Body of pancreas (tissue), 4 donors: ENCODE results near the gene FGF9. TPM values are rescaled to one million over a fixed set of nuclear protein-coding genes. Genes with fewer than 3 reads are reported as not detected.

Experiments
- ATAC-seq: fragments of 150-250 bp; one replicate; pipeline ENCODE4 v1.9.1; 2016
- DNase-seq, 4 donors: peaks; one replicate each; pipeline ENCODE4 v3.0.0-alpha.2; 2019
- H3K27ac ChIP-seq, 4 donors: fragments of 200-600 bp; sonication (generic); 1 replicate in 3 of 4; 2 replicates in 1 of 4; pipeline versions ENCODE4 v1.5.1 to v1.6.1; 2016 to 2019; ENCODE audit warnings: mild to moderate bottlenecking in 1 of 4, mixed read lengths in 1 of 4, moderate library complexity in 1 of 4
- H3K27me3 ChIP-seq, 2 donors: fragments of 200-600 bp; sonication (generic); one replicate each; pipeline ENCODE4 v1.6.0; 2016; ENCODE audit warnings: mild to moderate bottlenecking in 1 of 2
- H3K36me3 ChIP-seq, 2 donors: fragments of 200-600 bp; sonication (generic); replicated peaks in 1 of 2; 2 replicates each; pipeline ENCODE4 v1.5.1; 2016; ENCODE audit warnings: low read depth in 2 of 2; ENCODE audit not compliant: insufficient read depth in 1 of 2
- H3K4me1 ChIP-seq: fragments of 200-600 bp; sonication (generic); one replicate; pipeline ENCODE4 v1.6.0; 2016
- H3K4me3 ChIP-seq, 2 donors: fragments of 200-600 bp; sonication (generic); 1 replicate in 1 of 2; 2 replicates in 1 of 2; pipeline ENCODE4 v1.5.1; 2016 to 2019
- H3K9me3 ChIP-seq, 3 donors: fragments of 200-600 bp; sonication (generic); 1 replicate in 2 of 3; 2 replicates in 1 of 3; pipeline ENCODE4 v1.5.1; 2016
- CTCF ChIP-seq, 7 experiments: fragments of 450-650 bp in 4 of 7; fragments of 200-600 bp in 3 of 7; sonication (generic) in 3 of 7; IDR thresholded peaks; one replicate each; pipeline ENCODE4 v1.5.1; 2016 to 2019; ENCODE audit warnings: antibody characterized with exemption in 7 of 7
- POLR2A ChIP-seq, 3 donors: fragments of 450-650 bp; IDR thresholded peaks; one replicate each; pipeline ENCODE4 v1.6.1; 2016; ENCODE audit warnings: antibody characterized with exemption in 3 of 3, mild to moderate bottlenecking in 2 of 3
- WGBS, 2 donors: methylation state at CpG; one replicate each; pipeline ENCODE4 v1.1.5; 2017; 5-methylcytosine and 5-hydroxymethylcytosine counted together
- intact Hi-C: fragments of 100-400 bp; cut with DNase I; formaldehyde crosslinking; loops from one replicate; pipeline ENCODE4 v1.15.1; 2023
- total RNA-seq, 2 donors: library from RNA; depleted of rRNA; stranded (reverse); fragments of >200 nt; gene quantifications; one replicate each; pipeline ENCODE4 v1.1.0, GENCODE V29; 2016

Gene FGF9
- total RNA-seq, 2 donors from 2014 or later, result 0.26 to 1.3 TPM

DNA sequence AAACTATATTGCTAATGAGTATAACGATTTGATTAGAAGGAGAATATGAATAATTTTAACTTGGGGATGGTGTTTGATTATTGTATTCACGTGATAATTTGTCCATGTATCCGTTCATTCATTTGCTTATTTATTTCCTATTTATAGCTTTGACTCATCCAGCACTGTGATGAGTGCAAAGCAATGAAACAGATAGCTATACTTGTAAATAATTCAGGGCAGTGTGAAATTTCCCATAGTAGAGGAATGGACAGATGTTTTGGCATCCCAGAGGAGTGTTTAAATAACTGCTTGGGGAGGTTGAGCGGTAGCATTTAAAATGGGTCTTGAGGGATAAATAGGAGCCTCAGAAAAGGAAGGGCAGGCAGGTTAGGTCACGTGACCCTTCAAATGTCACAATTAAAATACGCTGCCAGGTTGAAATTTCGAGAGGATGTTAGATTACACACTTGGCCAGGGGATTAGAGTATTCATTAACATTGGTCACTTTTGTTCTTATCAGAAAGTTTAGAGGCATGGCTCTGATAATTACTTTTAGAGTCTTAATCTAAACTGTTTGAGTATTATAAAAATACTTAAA is 14.7 kb downstream of the FGF9 start:
- no peaks in the 10 kb centered on the region for H3K27me3 ChIP-seq
- H3K4me1 ChIP-seq, result no peaks in the 10 kb centered on the region
- H3K36me3 ChIP-seq, result no peaks in the 10 kb centered on the region
- intact Hi-C loops, result no loop called here
- no peak for DNase-seq
- ATAC-seq, result no peak
- no peak overlapping the region for H3K4me3 ChIP-seq
- no peak overlapping the region for H3K27ac ChIP-seq
- 81 to 82% methylated on average over 7 of the region's 7 CpGs for WGBS, 2 donors
- no peak for TF ChIP-seq POLR2A (IDR thresholded peaks at IDR 0.05)
- no peak for TF ChIP-seq CTCF (IDR thresholded peaks at IDR 0.05)
- no peaks in the 10 kb centered on the region for H3K9me3 ChIP-seq

DNA sequence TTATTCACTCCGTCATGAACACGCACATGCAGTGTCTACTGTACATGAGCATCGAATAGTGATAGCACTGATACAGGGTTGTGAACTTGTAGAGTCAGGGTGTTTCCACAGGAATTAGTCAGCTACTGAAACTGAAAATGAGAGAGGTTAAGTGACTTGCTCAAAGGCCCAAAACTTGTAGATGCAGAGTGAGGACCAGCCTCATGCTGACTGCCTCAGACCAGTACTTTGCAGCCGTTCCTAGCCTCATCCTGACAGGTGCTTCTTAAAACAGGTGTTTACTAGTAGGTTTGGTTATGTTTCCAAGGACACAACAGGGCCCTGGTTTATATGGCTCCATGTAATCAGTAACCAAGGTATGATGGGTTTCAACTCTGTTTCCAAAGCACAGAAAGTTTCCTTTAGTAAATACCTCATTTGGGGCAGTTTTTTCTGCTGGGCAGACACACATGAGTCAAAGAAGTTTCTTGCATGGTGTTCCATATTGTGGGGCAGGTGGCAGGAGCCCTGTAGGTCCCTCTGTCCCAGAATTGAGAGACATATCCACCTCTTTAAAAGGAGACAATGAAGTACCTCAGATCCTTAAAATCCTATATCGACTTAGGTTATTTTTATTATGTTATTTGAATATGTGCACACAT is 16.0 kb downstream of the FGF9 start:
- H3K4me3 ChIP-seq, result no peak overlapping the region
- 77 to 85% methylated on average over 5 of the region's 5 CpGs for WGBS, 2 donors
- no peaks in the 10 kb centered on the region for H3K36me3 ChIP-seq
- intact Hi-C loops, result no loop called here
- H3K27ac ChIP-seq, result no peak overlapping the region
- DNase-seq (no peak), ATAC-seq (no peak)
- no peaks in the 10 kb centered on the region for H3K9me3 ChIP-seq
- H3K4me1 ChIP-seq, result no peaks in the 10 kb centered on the region
- TF ChIP-seq POLR2A (IDR thresholded peaks at IDR 0.05) (no peak), CTCF (IDR thresholded peaks at IDR 0.05) (no peak)
- no peaks in the 10 kb centered on the region for H3K27me3 ChIP-seq

- TF ChIP-seq CTCF (IDR thresholded peaks at IDR 0.05) (no peak), POLR2A (IDR thresholded peaks at IDR 0.05) (no peak)
- no peak overlapping the region for H3K27ac ChIP-seq
- 74 to 81% methylated on average over 8 of the region's 8 CpGs for WGBS, 2 donors
- H3K9me3 ChIP-seq, result no peaks in the 10 kb centered on the region
- H3K27me3 ChIP-seq, result no peaks in the 10 kb centered on the region
- H3K36me3 ChIP-seq, result no peaks in the 10 kb centered on the region
- no peaks in the 10 kb centered on the region for H3K4me1 ChIP-seq
- H3K4me3 ChIP-seq, result no peak overlapping the region
- intact Hi-C loops, result no loop called here
- no peak for DNase-seq
- ATAC-seq, result no peak
Observed at GRCh38 chr13:21688056-21688455, 17.2 kb downstream of the FGF9 start.

DNA sequence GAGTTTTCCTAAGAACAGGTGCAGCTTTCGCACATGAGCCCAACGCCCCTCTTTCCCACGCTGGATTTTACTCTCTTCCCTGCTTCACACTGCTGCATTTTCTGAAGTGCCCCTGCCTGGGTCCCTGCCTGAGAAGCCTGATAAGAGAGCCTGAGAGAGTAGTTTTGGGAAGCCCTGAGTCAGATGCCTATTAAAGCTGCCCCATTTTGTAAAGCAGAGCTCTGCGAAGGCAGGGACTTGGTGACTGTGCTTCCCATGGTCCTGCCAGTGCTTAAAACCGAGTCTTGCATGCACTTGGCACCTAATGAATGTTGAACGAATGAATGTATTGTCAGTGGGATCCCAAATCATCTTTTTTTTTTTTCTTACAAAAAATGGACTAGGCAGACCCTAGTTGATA is 18.2 kb downstream of the FGF9 start:
- no peaks in the 10 kb centered on the region for H3K4me1 ChIP-seq
- 86 to 92% methylated on average over 6 of the region's 6 CpGs for whole genome bisulfite sequencing, 2 donors
- no peaks in the 10 kb centered on the region for H3K9me3 ChIP-seq
- ATAC-seq (no peak), DNase-seq (no peak)
- no peak overlapping the region for H3K4me3 ChIP-seq
- intact Hi-C loops, result no loop called here
- H3K27ac ChIP-seq, result no peak overlapping the region
- no peaks in the 10 kb centered on the region for H3K36me3 ChIP-seq
- no peaks in the 10 kb centered on the region for H3K27me3 ChIP-seq
- TF ChIP-seq CTCF (IDR thresholded peaks at IDR 0.05), result no peak
- no peak for TF ChIP-seq POLR2A (IDR thresholded peaks at IDR 0.05)

GRCh38 chr13:21690955-21691354 is 20.1 kb downstream of the FGF9 start:
- Histone ChIP-seq H3K4me3 (no peak overlapping the region), H3K9me3 (no peaks in the 10 kb centered on the region), H3K27ac (no peak overlapping the region), H3K4me1 (no peaks in the 10 kb centered on the region), H3K36me3 (no peaks in the 10 kb centered on the region), H3K27me3 (no peaks in the 10 kb centered on the region)
- no peak for ATAC-seq
- 80 to 82% methylated on average over 2 of the region's 2 CpGs for WGBS, 2 donors
- intact Hi-C loops, result no loop called here
- no peak for DNase-seq
- no peak for TF ChIP-seq CTCF (IDR thresholded peaks at IDR 0.05)
